ENCODE results near the gene KIAA0930. TPM values are rescaled to one million over a fixed set of nuclear protein-coding genes. Genes with fewer than 3 reads are reported as not detected.

Gene KIAA0930
- total and polyA plus RNA-seq, 2 of the 4 experiments (the other 2 are of a cell fraction) = 25.3 to 34.1 TPM

- POLR2A ChIA-PET (ENCODE audit: unreplicated experiment) = no interaction called here
- Histone ChIP-seq H4K20me1 (ENCODE audit: insufficient read depth, low read length) (peaks cover 74% of the 10 kb centered on the region), H3K27me3 (ENCODE audit: control insufficient read depth, insufficient read depth, low read length) (no peaks in the 10 kb centered on the region), H2BK5ac (ENCODE audit: low read depth, low read length, poor library complexity, severe bottlenecking) (no peak overlapping the region), H2BK15ac (ENCODE audit: low read depth, low read length) (no peak overlapping the region), H3K18ac (ENCODE audit: low read depth, low read length) (no peak overlapping the region), H3K9me3 (ENCODE audit: control insufficient read depth, insufficient read depth, low read length) (no peaks in the 10 kb centered on the region), H2BK20ac (ENCODE audit: low read depth, low read length) (no peak overlapping the region), H2AK9ac (replicated peaks; ENCODE audit: low read depth, low read length, poor library complexity) (no peak overlapping the region), H3K4me3 (ENCODE audit: insufficient read depth, low read depth, low read length) (no peak overlapping the region), H2AK5ac (ENCODE audit: low read depth, low read length) (no peak overlapping the region), H3K56ac (ENCODE audit: extremely low read depth, insufficient read depth, low read length) (no peak overlapping the region), H3K4me2 (ENCODE audit: low read depth, low read length) (no peak overlapping the region), H4K5ac (ENCODE audit: low read depth, low read length) (no peak overlapping the region), H2BK120ac (ENCODE audit: low read depth, low read length) (no peak overlapping the region), H3K79me1 (ENCODE audit: low read depth in 1 of 2, low read length in 2 of 2) (peaks cover 9 to 73% of the 10 kb centered on the region in 2 experiments), H4K91ac (ENCODE audit: insufficient read depth, low read depth, low read length) (no peak overlapping the region), H3K27ac (ENCODE audit: insufficient read depth, low read length) (no peak overlapping the region), H3K9ac (ENCODE audit: low read depth, low read length) (no peak overlapping the region), H4K8ac (ENCODE audit: low read depth in 2 of 2, low read length in 2 of 2) (no peak overlapping the region), H3K4me1 (ENCODE audit: control insufficient read depth, insufficient read depth, low read length) (peaks cover 6% of the 10 kb centered on the region; the same call in 1 of the 2 replicates), H3K23ac (ENCODE audit: low read depth, low read length) (no peak overlapping the region), H3K4ac (ENCODE audit: low read depth, low read length) (no peak overlapping the region), H3K36me3 (ENCODE audit: control insufficient read depth, insufficient read depth, low read length) (no peaks in the 10 kb centered on the region), H2AFZ (replicated peaks; ENCODE audit: low read length, poor library complexity) (no peak overlapping the region), H3K9me1 (ENCODE audit: insufficient read depth, low read length) (peaks cover 8% of the 10 kb centered on the region), H3K14ac (replicated peaks; ENCODE audit: low read depth, low read length) (no peak overlapping the region)
- intact Hi-C loops (cut with micrococcal nuclease) (no loop called here), dilution Hi-C loops (cut with HindIII; ENCODE audit: low sequenced_read_pairs, unreplicated experiment) (no loop called here), in situ Hi-C loops (cut with MboI; ENCODE audit: low sequenced_read_pairs) (no loop called here)
- 42% methylated on average over 2 of the region's 5 CpGs; no CpG with 5 or more reads in 1 of the 2 experiments for WGBS, 2 experiments (ENCODE audit: extremely low coverage in 2 of 2, insufficient read length in 1 of 2)
- no peak for TF ChIP-seq ELK1 (IDR thresholded peaks at IDR 0.05; ENCODE audit: borderline replicate concordance, low read depth, low read length)
- no peak for TF ChIP-seq SMC3 (IDR thresholded peaks at IDR 0.05; ENCODE audit: low read depth, low read length)
- TF ChIP-seq MXI1 (IDR thresholded peaks at IDR 0.05; ENCODE audit: borderline replicate concordance, low read depth, low read length) = no peak
- TF ChIP-seq NFE2L2 (IDR thresholded peaks at IDR 0.05; ENCODE audit: low read depth, low read length) = no peak
- TF ChIP-seq MAZ (IDR thresholded peaks at IDR 0.05; ENCODE audit: borderline replicate concordance, low read depth, low read length) = no peak
- TF ChIP-seq BHLHE40 (IDR thresholded peaks at IDR 0.05; ENCODE audit: low read depth, low read length) = no peak
- TF ChIP-seq FOS (IDR thresholded peaks at IDR 0.05; ENCODE audit: low read depth, low read length) = no peak
- no peak for TF ChIP-seq RCOR1 (IDR thresholded peaks at IDR 0.05; ENCODE audit: insufficient replicate concordance, low read length)
- TF ChIP-seq, protein P1, sequence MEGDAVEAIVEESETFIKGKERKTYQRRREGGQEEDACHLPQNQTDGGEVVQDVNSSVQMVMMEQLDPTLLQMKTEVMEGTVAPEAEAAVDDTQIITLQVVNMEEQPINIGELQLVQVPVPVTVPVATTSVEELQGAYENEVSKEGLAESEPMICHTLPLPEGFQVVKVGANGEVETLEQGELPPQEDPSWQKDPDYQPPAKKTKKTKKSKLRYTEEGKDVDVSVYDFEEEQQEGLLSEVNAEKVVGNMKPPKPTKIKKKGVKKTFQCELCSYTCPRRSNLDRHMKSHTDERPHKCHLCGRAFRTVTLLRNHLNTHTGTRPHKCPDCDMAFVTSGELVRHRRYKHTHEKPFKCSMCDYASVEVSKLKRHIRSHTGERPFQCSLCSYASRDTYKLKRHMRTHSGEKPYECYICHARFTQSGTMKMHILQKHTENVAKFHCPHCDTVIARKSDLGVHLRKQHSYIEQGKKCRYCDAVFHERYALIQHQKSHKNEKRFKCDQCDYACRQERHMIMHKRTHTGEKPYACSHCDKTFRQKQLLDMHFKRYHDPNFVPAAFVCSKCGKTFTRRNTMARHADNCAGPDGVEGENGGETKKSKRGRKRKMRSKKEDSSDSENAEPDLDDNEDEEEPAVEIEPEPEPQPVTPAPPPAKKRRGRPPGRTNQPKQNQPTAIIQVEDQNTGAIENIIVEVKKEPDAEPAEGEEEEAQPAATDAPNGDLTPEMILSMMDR (conservative IDR thresholded peaks at IDR 0.05; ENCODE audit: low read depth, low read length) = no peak
- no peak for TF ChIP-seq CHD1 (IDR thresholded peaks at IDR 0.05; ENCODE audit: low read depth, low read length)
- TF ChIP-seq USF2 (IDR thresholded peaks at IDR 0.05; ENCODE audit: low read depth, low read length) = no peak
- no peak for TF ChIP-seq RFX5 (IDR thresholded peaks at IDR 0.05; ENCODE audit: low read depth, low read length)
- no peak for TF ChIP-seq CEBPB (IDR thresholded peaks at IDR 0.05; ENCODE audit: low read depth, low read length)
- no peak for TF ChIP-seq RAD21 (IDR thresholded peaks at IDR 0.05; ENCODE audit: low read length)
- TF ChIP-seq POLR2A (IDR thresholded peaks at IDR 0.05; ENCODE audit: low read depth, low read length) = no peak
- no peak for TF ChIP-seq MAFK (IDR thresholded peaks at IDR 0.05; ENCODE audit: low read depth, low read length)
- no TSS peak for BruUV-seq (replicated peaks)
- CTCF ChIA-PET = no interaction called here
- ATAC-seq (ENCODE audit: low read depth) = no peak
- DNase-seq = no peak
Measured at GRCh38 chr22:45221201-45221600, 19.5 kb downstream of the KIAA0930 start.
